Amniotic stem cell (primary cell): Measurements from ENCODE around the gene PTPRD.

Source experiments
- DNase-seq: peaks from one replicate; lab custom pipeline; 2025; lab: John Stamatoyannopoulos, UW

The PTPRD gene

DNA sequence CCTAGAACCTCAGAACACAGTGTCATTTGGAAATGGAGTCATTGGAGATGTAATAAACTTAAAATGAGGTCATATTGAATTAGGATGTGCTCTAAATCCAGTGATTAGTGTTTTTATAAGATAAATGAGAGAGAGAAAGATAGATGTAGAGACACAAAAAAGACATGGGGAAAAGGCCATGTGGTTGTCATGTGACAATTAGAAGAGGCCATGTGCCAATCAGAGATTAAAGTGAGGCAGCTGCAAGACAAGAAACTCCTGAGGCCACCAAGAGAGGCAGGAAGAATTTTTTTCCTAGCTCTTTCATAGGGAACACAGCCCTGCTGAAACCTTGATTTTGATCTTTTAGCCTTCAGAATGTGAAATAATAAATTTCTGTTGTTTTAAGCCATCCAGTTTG, 1307.2 kb downstream of the PTPRD start:
- DNase-seq: no peak

DNA sequence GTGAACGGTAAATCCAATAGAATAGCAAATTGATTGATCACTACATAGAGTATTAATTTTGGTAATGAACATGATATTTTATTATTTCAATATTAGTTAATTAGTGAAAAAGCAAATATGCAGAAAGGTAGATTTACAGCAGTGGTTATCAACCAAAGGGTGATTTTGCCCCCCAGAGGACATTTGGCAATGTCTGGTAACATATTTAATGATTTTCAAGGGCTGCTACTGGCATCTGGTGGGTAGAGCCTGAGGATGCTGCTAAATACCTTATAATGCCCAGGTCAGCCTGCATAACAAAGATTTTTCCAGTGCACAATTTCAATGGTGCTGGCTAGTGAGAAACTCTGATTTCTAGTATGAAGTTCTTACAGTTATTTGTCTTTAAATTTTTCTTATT, 1313.7 kb downstream of the PTPRD start:
- DNase-seq: no peak

GRCh38 chr9:9286001-9286400, 1326.8 kb downstream of the PTPRD start:
- no peak for DNase-seq

DNA sequence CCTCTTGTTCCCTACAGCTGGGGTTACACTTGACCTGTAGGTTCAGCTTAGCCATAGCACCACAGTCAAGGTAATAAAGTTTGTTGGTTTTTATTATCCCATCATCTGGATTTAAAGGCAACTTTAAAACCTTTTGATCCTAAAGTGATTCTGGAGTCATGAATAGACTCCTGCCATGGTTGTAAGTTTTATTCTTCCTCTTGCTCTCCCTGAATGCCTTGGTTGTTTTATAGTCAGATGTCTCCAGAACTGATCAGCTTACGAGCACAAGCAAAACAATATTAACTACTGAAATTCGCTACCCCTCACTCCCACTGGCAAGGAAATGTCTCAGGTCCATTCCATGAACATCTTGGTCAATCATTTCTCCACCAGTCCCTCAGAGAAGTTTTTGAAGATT, 1328.6 kb downstream of the PTPRD start:
- DNase-seq: no peak

- no peak for DNase-seq
Observed at GRCh38 chr9:9283159-9283986, 1329.4 kb downstream of the PTPRD start.

GRCh38 chr9:9275601-9276000, 1337.2 kb downstream of the PTPRD start:
- no peak for DNase-seq

DNA sequence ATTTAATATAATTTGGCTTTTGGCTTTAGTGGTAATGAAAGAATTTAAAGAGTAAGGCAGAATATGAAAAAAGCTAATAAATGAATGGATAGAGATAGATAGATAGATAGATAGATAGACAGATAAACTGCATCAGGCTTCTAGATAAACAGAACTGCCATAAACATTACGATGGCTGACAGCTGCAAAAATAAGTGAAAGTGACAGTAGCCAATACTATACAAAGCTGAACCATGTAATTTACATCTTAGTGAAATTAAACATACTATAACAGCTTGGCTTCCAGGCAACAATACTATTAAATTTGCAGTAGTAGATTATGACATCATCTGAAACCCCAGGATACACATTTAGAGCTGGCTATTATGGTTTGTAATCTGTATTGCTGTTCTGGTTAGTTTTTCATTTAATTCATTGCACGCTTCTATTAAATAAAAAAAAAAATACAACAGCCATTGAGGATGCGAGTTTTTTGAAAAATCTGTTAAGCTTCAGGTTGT, 1354.8 kb downstream of the PTPRD start:
- no peak for DNase-seq

DNA sequence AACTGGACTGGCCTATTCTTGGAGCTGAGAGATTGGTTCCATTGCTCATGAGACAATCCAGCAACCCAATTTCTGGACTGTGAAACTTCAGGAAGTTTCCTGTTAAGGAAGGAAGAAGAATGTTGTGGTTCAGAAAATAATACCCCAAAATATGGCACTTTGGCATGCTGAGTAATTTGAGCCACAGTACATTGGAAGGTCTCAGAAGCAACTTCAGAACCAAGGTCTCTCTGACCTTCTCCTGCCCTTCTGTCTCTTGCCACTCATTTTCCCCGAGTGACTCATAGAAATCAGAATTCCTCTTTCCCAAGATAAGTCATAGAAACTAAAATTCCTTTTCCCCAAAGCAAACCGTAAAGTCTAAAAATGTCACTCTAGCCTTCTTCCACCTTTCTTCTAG, 1366.1 kb downstream of the PTPRD start:
- no peak for DNase-seq

- DNase-seq: no peak
Observed at GRCh38 chr9:9231946-9232345, 1380.9 kb downstream of the PTPRD start.

GRCh38 chr9:9229269-9229668, 1383.5 kb downstream of the PTPRD start:
- DNase-seq: no peak

DNA sequence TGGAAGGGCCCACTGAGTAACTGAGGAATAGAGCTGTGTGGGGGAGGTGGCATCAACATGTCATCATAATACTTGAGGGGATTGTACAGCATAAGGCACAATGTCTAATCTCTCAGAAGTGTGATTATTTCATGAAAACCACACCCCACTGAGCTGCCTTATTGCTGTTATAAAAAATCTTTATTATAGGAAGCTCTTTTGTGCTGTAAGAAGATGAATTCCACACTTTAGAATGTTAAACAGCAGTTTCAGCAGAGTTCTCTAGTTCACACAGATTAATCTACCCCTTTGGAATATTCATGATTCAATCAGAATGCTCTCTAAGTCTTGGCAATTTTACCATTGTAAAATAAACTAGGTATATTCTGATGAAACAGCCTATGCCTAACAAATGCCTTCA, 1389.6 kb downstream of the PTPRD start:
- no peak for DNase-seq

DNA sequence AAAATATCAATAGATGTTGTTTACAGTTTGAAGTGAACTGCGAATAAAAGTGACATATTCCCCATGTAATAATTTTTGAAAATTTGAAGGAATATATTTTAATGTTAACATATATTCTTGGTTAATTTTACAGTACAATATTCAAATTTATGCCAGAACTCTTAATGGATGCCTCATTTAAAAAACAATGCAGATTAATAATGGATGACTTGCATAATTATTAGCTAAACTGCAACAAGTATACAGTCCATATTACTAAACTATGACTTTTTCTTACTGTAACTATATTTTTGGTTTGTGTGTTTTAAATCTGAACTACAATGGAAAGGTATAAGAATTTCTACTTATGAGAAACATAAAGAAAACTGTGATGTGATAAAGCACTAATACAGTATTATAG, 1390.1 kb downstream of the PTPRD start:
- no peak for DNase-seq

- no peak for DNase-seq
Observed at GRCh38 chr9:9216934-9217333, 1395.9 kb downstream of the PTPRD start.

DNA sequence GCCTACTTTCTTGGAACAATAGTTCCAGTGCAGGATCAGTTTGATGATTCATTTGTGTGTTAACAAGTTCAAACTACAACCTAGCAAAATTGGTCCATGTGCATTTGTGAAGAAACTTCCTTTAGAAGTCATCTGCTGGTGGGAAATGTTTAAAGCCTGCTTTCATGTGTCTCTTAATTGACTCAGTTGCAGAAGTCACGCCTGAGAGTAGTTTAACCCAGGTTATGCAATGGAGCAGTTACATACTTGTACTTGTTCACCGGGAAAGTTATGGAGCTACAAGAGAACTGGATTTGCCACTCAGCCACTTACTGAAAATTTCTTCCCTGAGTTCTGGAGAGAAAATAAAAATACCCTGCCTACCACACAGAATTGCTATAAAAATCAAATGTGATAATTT, 1397.8 kb downstream of the PTPRD start:
- DNase-seq: no peak

GRCh38 chr9:9214066-9214465, 1398.7 kb downstream of the PTPRD start:
- DNase-seq: no peak

GRCh38 chr9:9212963-9213362, 1399.8 kb downstream of the PTPRD start:
- DNase-seq: no peak

DNA sequence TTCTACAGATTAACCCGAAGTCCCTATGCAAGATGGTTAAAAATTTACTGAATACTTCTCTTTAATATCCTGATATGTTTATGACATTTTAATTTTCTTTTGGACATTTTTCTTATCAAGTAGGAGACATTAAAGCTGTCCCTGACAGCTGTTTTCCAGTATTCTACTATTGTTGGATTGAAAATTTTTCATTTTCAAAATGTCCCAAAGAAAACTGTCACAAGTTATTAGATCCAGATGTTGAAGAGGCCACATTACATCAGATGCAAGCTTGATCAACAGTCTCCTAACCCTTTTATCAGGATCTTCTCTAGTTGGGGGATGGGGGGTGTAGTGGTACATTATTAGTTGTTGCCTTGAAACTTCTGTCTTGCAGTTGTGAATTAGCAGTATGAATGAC, 1410.5 kb downstream of the PTPRD start:
- no peak for DNase-seq

DNA sequence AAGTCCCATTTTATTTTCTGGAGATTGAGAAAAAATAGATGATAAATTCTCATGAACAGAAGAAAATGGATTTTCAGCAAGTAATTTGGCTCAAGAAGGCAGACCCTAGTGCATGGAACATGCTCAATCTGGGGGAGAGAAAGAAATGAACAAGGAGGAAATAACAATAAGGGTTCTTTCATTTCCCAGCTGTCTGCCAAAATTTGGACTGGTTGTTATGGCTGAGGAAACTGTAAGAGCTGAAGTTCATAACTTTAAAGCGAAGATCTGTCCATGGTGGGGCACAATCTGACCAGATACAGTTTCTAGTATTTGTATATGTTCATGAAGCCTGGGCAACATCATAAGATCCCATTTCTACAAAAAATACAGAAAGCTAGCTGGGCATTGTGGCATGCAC, 1426.7 kb downstream of the PTPRD start:
- DNase-seq: no peak

- DNase-seq: no peak
Observed at GRCh38 chr9:9182431-9182830, 1430.4 kb downstream of the PTPRD start.

DNA sequence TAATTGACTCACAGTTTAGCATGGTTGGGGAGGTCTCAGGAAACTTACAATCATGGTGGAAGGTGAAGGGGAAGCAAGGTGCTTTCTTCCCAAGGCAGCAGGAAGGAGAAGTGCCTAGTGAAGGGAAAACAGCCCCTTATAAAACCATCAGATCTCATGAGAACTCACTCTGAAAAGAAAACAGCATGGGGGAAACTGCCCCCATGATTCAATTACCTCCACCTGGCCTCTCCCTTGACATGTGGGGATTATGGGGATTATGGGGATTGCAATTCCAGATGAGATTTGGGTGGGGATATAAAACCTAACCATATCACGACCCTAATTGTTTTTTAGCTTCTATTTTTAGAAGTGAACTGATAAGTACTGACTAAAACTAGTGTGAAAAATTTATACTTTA, 1435.7 kb downstream of the PTPRD start:
- DNase-seq: no peak

DNA sequence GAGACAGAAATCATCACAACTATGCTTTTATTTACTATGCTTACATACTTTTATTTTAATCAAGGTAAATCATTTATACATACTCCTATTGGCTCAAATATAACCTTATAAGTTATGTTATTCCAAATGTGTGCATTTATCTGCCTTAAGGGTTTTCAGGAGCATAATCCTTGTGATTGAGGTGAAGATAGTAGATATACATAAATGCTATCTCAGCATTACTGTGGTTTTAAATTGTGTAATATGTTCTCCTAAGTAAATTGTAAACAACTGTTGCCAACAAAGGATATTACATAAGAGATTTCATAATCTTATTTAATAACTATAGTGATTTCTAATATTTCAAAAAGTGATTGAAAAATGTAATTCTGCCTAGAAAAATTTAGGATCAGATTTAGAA, 1438.4 kb downstream of the PTPRD start:
- no peak for DNase-seq

- no peak for DNase-seq
Observed at GRCh38 chr9:9173264-9173663, 1439.5 kb downstream of the PTPRD start.

DNA sequence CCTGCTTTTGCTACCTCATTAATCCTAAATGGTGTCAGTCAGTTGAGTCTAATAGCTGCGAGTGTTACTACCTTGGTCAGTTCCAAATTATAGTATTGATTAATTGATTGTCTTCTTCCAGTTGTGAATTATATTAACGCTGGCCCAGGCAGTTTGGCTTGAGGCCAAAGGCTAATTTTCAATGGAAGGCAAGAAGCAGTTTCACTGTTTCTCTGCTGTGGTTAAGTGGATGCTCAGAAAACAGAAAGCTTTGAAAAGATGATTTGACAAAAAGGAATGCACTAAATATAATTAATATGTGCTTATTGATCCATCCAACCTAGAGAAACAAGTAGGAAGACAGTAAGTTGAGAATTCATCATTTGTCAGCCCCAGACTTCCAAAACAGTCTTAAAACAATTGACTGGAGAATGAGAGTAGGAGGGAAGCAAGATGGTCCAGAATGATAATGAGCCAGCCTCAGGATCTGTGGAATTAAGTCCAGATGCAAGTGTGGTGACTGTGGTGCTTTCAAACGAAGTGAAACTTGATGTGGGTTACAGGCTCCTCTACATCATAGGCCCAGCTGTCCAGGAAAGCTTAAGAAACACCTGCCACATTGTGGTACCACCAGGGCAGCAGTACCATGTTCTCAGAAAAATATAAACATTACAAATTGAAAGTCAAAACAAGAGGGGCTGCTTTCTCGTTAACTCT, 1442.2 kb downstream of the PTPRD start:
- DNase-seq: no peak

- DNase-seq: no peak
Observed at GRCh38 chr9:9142001-9142400, 1470.8 kb downstream of the PTPRD start.
